ENCODE data around the gene PXMP4. TPM values are rescaled to one million over a fixed set of nuclear protein-coding genes. Genes with fewer than 3 reads are reported as not detected.
"Not testable (repeated sequence)": the region's sequence is repeated elsewhere in the genome, so short reads cannot be mapped to it uniquely, and the experiment has no call there.

The PXMP4 gene
- total and polyA plus RNA-seq, 2 experiments from 2014 or later = 5.9 to 14.1 TPM

- Histone ChIP-seq H3F3A (ENCODE audit: insufficient read depth) (no peaks in the 10 kb centered on the region), H3K4me3 (no peak overlapping the region), H3K79me2 (ENCODE audit: insufficient read depth) (no peaks in the 10 kb centered on the region), H3K4me2 (ENCODE audit: unreplicated experiment) (no peak overlapping the region), H4K20me1 (ENCODE audit: insufficient read depth) (no peaks in the 10 kb centered on the region), H3K27me3 (replicated peaks; ENCODE audit: insufficient read depth) (no peaks in the 10 kb centered on the region), H3K27ac (no peak overlapping the region), H3K9ac (no peak overlapping the region), H3K9me2 (ENCODE audit: insufficient read depth) (no peaks in the 10 kb centered on the region), H3K9me3 (ENCODE audit: low read depth) (no peaks in the 10 kb centered on the region), H3K36me3 (ENCODE audit: low read depth) (no peaks in the 10 kb centered on the region; the same call in 1 of the 2 replicates), H2AFZ (no peak overlapping the region), H3K4me1 (ENCODE audit: insufficient read depth) (no peaks in the 10 kb centered on the region)
- 92 to 96% methylated on average over 5 of the region's 5 CpGs for WGBS, 2 experiments (ENCODE audit: low coverage in 1 of 2, low lambda C conversion rate in 2 of 2, missing lambda C conversion rate in 2 of 2)
- in situ Hi-C loops (cut with MboI) = no loop called here
- TF ChIP-seq EZH2 (IDR thresholded peaks at IDR 0.05; ENCODE audit: insufficient read depth, poor library complexity, severe bottlenecking) = no peak
- TF ChIP-seq EZH2phosphoT487 (IDR thresholded peaks at IDR 0.05; ENCODE audit: insufficient read depth, low read depth) = no peak
- DNase-seq = no peak
Observed at GRCh38 chr20:33765592-33765991, 45.5 kb upstream of the PXMP4 start.

GRCh38 chr20:33765099-33765498 is 45.0 kb upstream of the PXMP4 start:
- TF ChIP-seq EZH2phosphoT487 (IDR thresholded peaks at IDR 0.05; ENCODE audit: insufficient read depth, low read depth) (no peak), EZH2 (IDR thresholded peaks at IDR 0.05; ENCODE audit: insufficient read depth, poor library complexity, severe bottlenecking) (no peak)
- Histone ChIP-seq H3K36me3 (ENCODE audit: low read depth) (no peaks in the 10 kb centered on the region; the same call in 1 of the 2 replicates), H3K9me2 (ENCODE audit: insufficient read depth) (no peaks in the 10 kb centered on the region), H4K20me1 (ENCODE audit: insufficient read depth) (no peaks in the 10 kb centered on the region), H3K4me3 (no peak overlapping the region), H3K4me1 (ENCODE audit: insufficient read depth) (no peaks in the 10 kb centered on the region), H3K27ac (no peak overlapping the region), H3K27me3 (replicated peaks; ENCODE audit: insufficient read depth) (no peaks in the 10 kb centered on the region), H3K4me2 (ENCODE audit: unreplicated experiment) (no peak overlapping the region), H3F3A (ENCODE audit: insufficient read depth) (no peaks in the 10 kb centered on the region), H2AFZ (no peak overlapping the region), H3K9me3 (ENCODE audit: low read depth) (no peaks in the 10 kb centered on the region), H3K9ac (no peak overlapping the region), H3K79me2 (ENCODE audit: insufficient read depth) (no peaks in the 10 kb centered on the region)
- DNase-seq = no peak
- in situ Hi-C loops (cut with MboI) = no loop called here
- 58 to 59% methylated on average over 2 of the region's 2 CpGs for WGBS, 2 experiments (ENCODE audit: low coverage in 1 of 2, low lambda C conversion rate in 2 of 2, missing lambda C conversion rate in 2 of 2)

GRCh38 chr20:33761698-33762250 is 41.7 kb upstream of the PXMP4 start:
- Histone ChIP-seq H3K36me3 (ENCODE audit: low read depth) (peaks cover 8% of the 10 kb centered on the region), H4K20me1 (ENCODE audit: insufficient read depth) (no peaks in the 10 kb centered on the region), H3K79me2 (ENCODE audit: insufficient read depth) (no peaks in the 10 kb centered on the region), H3K27me3 (replicated peaks; ENCODE audit: insufficient read depth) (no peaks in the 10 kb centered on the region), H3F3A (ENCODE audit: insufficient read depth) (no peaks in the 10 kb centered on the region), H3K27ac (no peak overlapping the region), H3K9me2 (ENCODE audit: insufficient read depth) (no peaks in the 10 kb centered on the region), H3K4me1 (ENCODE audit: insufficient read depth) (no peaks in the 10 kb centered on the region), H3K4me2 (ENCODE audit: unreplicated experiment) (no peak overlapping the region), H3K9me3 (ENCODE audit: low read depth) (no peaks in the 10 kb centered on the region), H2AFZ (no peak overlapping the region), H3K4me3 (no peak overlapping the region), H3K9ac (no peak overlapping the region)
- TF ChIP-seq EZH2phosphoT487 (IDR thresholded peaks at IDR 0.05; ENCODE audit: insufficient read depth, low read depth) (no peak), EZH2 (IDR thresholded peaks at IDR 0.05; ENCODE audit: insufficient read depth, poor library complexity, severe bottlenecking) (no peak)
- in situ Hi-C loops (cut with MboI) = no loop called here
- DNase-seq = no peak
- 94 to 97% methylated on average over 13 of the region's 13 CpGs for WGBS, 2 experiments (ENCODE audit: low coverage in 1 of 2, low lambda C conversion rate in 2 of 2, missing lambda C conversion rate in 2 of 2)

GRCh38 chr20:33757458-33757857 is 37.3 kb upstream of the PXMP4 start:
- H3K27me3 ChIP-seq (replicated peaks; ENCODE audit: insufficient read depth) = no peaks in the 10 kb centered on the region
- no peak overlapping the region for H3K27ac ChIP-seq
- peaks cover 8% of the 10 kb centered on the region for H3K36me3 ChIP-seq (ENCODE audit: low read depth)
- no peaks in the 10 kb centered on the region for H3K9me3 ChIP-seq (ENCODE audit: low read depth)
- H3K9me2 ChIP-seq (ENCODE audit: insufficient read depth) = no peaks in the 10 kb centered on the region
- no peak for TF ChIP-seq EZH2 (IDR thresholded peaks at IDR 0.05; ENCODE audit: insufficient read depth, poor library complexity, severe bottlenecking)
- TF ChIP-seq EZH2phosphoT487 (IDR thresholded peaks at IDR 0.05; ENCODE audit: insufficient read depth, low read depth) = no peak
- no peaks in the 10 kb centered on the region for H3F3A ChIP-seq (ENCODE audit: insufficient read depth)
- H3K4me2 ChIP-seq (ENCODE audit: unreplicated experiment) = no peak overlapping the region
- no peaks in the 10 kb centered on the region for H3K79me2 ChIP-seq (ENCODE audit: insufficient read depth)
- H2AFZ ChIP-seq = no peak overlapping the region
- no peak overlapping the region for H3K9ac ChIP-seq
- H4K20me1 ChIP-seq (ENCODE audit: insufficient read depth) = no peaks in the 10 kb centered on the region
- 73 to 100% methylated on average over 1 of the region's 1 CpG for WGBS, 2 experiments (ENCODE audit: low coverage in 1 of 2, low lambda C conversion rate in 2 of 2, missing lambda C conversion rate in 2 of 2)
- no peak for DNase-seq
- in situ Hi-C loops (cut with MboI) = no loop called here
- no peaks in the 10 kb centered on the region for H3K4me1 ChIP-seq (ENCODE audit: insufficient read depth)
- H3K4me3 ChIP-seq = no peak overlapping the region

GRCh38 chr20:33757046-33757445 is 36.9 kb upstream of the PXMP4 start:
- no peaks in the 10 kb centered on the region for H3K27me3 ChIP-seq (replicated peaks; ENCODE audit: insufficient read depth)
- no peak overlapping the region for H3K4me3 ChIP-seq
- H3K4me1 ChIP-seq (ENCODE audit: insufficient read depth) = no peaks in the 10 kb centered on the region
- no peak for TF ChIP-seq EZH2phosphoT487 (IDR thresholded peaks at IDR 0.05; ENCODE audit: insufficient read depth, low read depth)
- no peak for TF ChIP-seq EZH2 (IDR thresholded peaks at IDR 0.05; ENCODE audit: insufficient read depth, poor library complexity, severe bottlenecking)
- peaks cover 8% of the 10 kb centered on the region for H3K36me3 ChIP-seq (ENCODE audit: low read depth)
- no peaks in the 10 kb centered on the region for H3K79me2 ChIP-seq (ENCODE audit: insufficient read depth)
- H3K9ac ChIP-seq = no peak overlapping the region
- in situ Hi-C loops (cut with MboI) = no loop called here
- no peaks in the 10 kb centered on the region for H3K9me2 ChIP-seq (ENCODE audit: insufficient read depth)
- H3K27ac ChIP-seq = no peak overlapping the region
- no peak for DNase-seq
- no peak overlapping the region for H2AFZ ChIP-seq
- 98 to 100% methylated on average over 10 of the region's 10 CpGs for WGBS, 2 experiments (ENCODE audit: low coverage in 1 of 2, low lambda C conversion rate in 2 of 2, missing lambda C conversion rate in 2 of 2)
- H3K9me3 ChIP-seq (ENCODE audit: low read depth) = no peaks in the 10 kb centered on the region
- no peak overlapping the region for H3K4me2 ChIP-seq (ENCODE audit: unreplicated experiment)
- H3F3A ChIP-seq (ENCODE audit: insufficient read depth) = no peaks in the 10 kb centered on the region
- no peaks in the 10 kb centered on the region for H4K20me1 ChIP-seq (ENCODE audit: insufficient read depth)

- H3K4me1 ChIP-seq (ENCODE audit: insufficient read depth); H3K36me3 ChIP-seq (ENCODE audit: low read depth); in situ Hi-C loops (cut with MboI); H3F3A ChIP-seq (ENCODE audit: insufficient read depth); H3K4me2 ChIP-seq (ENCODE audit: unreplicated experiment); H3K9ac ChIP-seq; H3K9me3 ChIP-seq (ENCODE audit: low read depth); H3K27me3 ChIP-seq (replicated peaks; ENCODE audit: insufficient read depth); H4K20me1 ChIP-seq (ENCODE audit: insufficient read depth); H3K27ac ChIP-seq; DNase-seq; H3K79me2 ChIP-seq (ENCODE audit: insufficient read depth); H3K4me3 ChIP-seq; H3K9me2 ChIP-seq (ENCODE audit: insufficient read depth); H2AFZ ChIP-seq: not testable (repeated sequence)
- 92 to 95% methylated on average over 5 to 10 of the region's 10 CpGs for WGBS, 2 experiments (ENCODE audit: low coverage in 1 of 2, low lambda C conversion rate in 2 of 2, missing lambda C conversion rate in 2 of 2)
Observed at GRCh38 chr20:33755936-33756490, 35.9 kb upstream of the PXMP4 start.
